Activated CD4-positive, alpha-beta T cell treated with anti-CD3 and anti-CD28 coated beads, Interleukin-2, amount 50 U/mL, for 24 hours (primary cell): Measurements from ENCODE around the gene DDR1.
A peak's percentile ranks its signal among the peaks of the same experiment; 100 is the strongest.
"Not testable (repeated sequence)": the region's sequence is repeated elsewhere in the genome, so short reads cannot be mapped to it uniquely, and the experiment has no call there.

Source experiments
- DNase-seq, 2 donors: peaks; one replicate each; pipeline ENCODE4 v3.0.0-alpha.2; 2020; ENCODE audit warnings: low read depth in 1 of 2, low spot score in 1 of 2

Gene DDR1

GRCh38 chr6:30891816-30892538, 7.7 kb downstream of the DDR1 start:
- DNase-seq, result no peak

- no peak for DNase-seq
These were observed 8.8 kb downstream of the DDR1 start for GRCh38 chr6:30893001-30893591.

- DNase-seq, result no peak
These were observed 9.3 kb downstream of the DDR1 start for GRCh38 chr6:30893666-30894065.

GRCh38 chr6:30894381-30894780, 10.1 kb downstream of the DDR1 start:
- DNase-seq, result no peak

GRCh38 chr6:30894935-30895334, 10.6 kb downstream of the DDR1 start:
- DNase-seq, result no peak

- no peak for DNase-seq
These were observed 11.0 kb downstream of the DDR1 start for GRCh38 chr6:30895343-30895742.

- DNase-seq, result no peak
These were observed 12.2 kb downstream of the DDR1 start for GRCh38 chr6:30896541-30896940.

- no peak for DNase-seq
These were observed 13.6 kb downstream of the DDR1 start for GRCh38 chr6:30897882-30898281.

GRCh38 chr6:30898750-30899360, 14.5 kb downstream of the DDR1 start:
- no peak for DNase-seq

- DNase-seq, result no peak
These were observed 16.6 kb downstream of the DDR1 start for GRCh38 chr6:30900863-30901417.

- DNase-seq, result no peak
These were observed 17.1 kb downstream of the DDR1 start for GRCh38 chr6:30901436-30901835.

- DNase-seq, result not testable (repeated sequence)
These were observed 17.9 kb downstream of the DDR1 start for GRCh38 chr6:30902196-30902595.

- DNase-seq, result no peak
These were observed 18.4 kb downstream of the DDR1 start for GRCh38 chr6:30902709-30903108.

- DNase-seq, result no peak
These were observed 18.9 kb downstream of the DDR1 start for GRCh38 chr6:30903236-30903635.

GRCh38 chr6:30907290-30907757, 23.0 kb downstream of the DDR1 start:
- not testable (repeated sequence) for DNase-seq

- DNase-seq, result peak; percentile 83 to 98
These were observed 23.7 kb downstream of the DDR1 start, which contains the start of gene GTF2H4 for GRCh38 chr6:30907758-30908591. GTF2H4 (plus strand) TSS chr6:30908207.

- no peak for DNase-seq
These were observed 24.4 kb downstream of the DDR1 start for GRCh38 chr6:30908700-30909099.

- not testable (repeated sequence) for DNase-seq
These were observed 26.2 kb downstream of the DDR1 start for GRCh38 chr6:30910473-30910872.

- no peak for DNase-seq
These were observed 28.6 kb downstream of the DDR1 start for GRCh38 chr6:30912746-30913520.

- no peak for DNase-seq
These were observed 29.4 kb downstream of the DDR1 start for GRCh38 chr6:30913721-30914075.
